ENCODE measurements around the gene SERINC2. TPM values are rescaled to one million over a fixed set of nuclear protein-coding genes. Genes with fewer than 3 reads are reported as not detected.

Gene SERINC2
- total and polyA plus RNA-seq, 10 of the 15 experiments (the other 5 are each of a cell fraction or from before 2014, with no cell fraction given), result 0.02 to 9.4 (median 0.50) TPM

DNA sequence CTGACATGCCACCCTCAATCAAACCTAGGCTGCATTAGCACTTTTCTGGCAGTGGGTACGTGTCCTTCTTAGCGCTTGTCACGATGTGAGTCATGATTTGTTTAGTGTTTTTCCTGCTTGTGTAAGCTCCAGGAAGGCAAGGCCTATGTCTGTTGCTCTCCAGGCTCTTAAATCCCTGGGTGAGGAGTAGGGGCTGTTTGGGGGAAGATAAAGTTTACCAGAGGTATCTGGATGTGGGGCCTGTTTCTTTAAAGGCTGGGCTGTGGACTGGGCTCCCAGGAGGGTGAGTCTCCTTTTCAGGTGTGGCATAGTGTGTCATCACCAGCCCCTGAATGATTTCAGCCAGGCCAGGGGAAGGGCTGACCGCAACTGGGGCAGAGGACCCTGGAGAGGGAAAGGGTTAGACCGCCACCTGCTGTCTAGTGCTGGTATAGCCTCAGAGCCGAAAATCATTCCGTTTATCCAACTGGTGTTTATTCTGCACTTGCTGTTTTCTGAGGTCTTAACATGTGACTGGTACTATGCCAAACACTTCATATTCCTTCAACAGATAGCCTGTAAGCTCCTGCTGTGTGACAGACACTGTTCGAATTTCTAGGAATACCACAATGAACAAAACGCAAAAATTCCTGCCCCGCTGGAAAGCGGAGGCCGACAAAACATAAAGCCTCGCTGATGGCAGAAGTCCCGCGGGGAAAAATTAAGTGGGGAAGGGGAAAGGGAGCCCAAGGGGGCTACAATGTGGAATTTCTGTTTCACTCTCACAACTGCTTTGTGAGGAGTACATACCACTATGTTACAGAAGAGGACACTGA lies 9.7 kb downstream of the SERINC2 start (continued):
- TF ChIP-seq, protein P1, sequence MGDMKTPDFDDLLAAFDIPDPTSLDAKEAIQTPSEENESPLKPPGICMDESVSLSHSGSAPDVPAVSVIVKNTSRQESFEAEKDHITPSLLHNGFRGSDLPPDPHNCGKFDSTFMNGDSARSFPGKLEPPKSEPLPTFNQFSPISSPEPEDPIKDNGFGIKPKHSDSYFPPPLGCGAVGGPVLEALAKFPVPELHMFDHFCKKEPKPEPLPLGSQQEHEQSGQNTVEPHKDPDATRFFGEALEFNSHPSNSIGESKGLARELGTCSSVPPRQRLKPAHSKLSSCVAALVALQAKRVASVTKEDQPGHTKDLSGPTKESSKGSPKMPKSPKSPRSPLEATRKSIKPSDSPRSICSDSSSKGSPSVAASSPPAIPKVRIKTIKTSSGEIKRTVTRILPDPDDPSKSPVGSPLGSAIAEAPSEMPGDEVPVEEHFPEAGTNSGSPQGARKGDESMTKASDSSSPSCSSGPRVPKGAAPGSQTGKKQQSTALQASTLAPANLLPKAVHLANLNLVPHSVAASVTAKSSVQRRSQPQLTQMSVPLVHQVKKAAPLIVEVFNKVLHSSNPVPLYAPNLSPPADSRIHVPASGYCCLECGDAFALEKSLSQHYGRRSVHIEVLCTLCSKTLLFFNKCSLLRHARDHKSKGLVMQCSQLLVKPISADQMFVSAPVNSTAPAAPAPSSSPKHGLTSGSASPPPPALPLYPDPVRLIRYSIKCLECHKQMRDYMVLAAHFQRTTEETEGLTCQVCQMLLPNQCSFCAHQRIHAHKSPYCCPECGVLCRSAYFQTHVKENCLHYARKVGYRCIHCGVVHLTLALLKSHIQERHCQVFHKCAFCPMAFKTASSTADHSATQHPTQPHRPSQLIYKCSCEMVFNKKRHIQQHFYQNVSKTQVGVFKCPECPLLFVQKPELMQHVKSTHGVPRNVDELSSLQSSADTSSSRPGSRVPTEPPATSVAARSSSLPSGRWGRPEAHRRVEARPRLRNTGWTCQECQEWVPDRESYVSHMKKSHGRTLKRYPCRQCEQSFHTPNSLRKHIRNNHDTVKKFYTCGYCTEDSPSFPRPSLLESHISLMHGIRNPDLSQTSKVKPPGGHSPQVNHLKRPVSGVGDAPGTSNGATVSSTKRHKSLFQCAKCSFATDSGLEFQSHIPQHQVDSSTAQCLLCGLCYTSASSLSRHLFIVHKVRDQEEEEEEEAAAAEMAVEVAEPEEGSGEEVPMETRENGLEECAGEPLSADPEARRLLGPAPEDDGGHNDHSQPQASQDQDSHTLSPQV (IDR thresholded peaks at IDR 0.05), result no peak
- no peak for TF ChIP-seq SRF (IDR thresholded peaks at IDR 0.05; ENCODE audit: low read depth in 2 of 2, low read length in 2 of 2)
- TF ChIP-seq TARDBP (IDR thresholded peaks at IDR 0.05; ENCODE audit: borderline replicate concordance), result no peak
- TF ChIP-seq YY1 (IDR thresholded peaks at IDR 0.05; ENCODE audit: low read depth, low read length), result 0 out of 2 replicates have a peak, but pooled peaks have one; percentile 12
- TF ChIP-seq PAX5 (IDR thresholded peaks at IDR 0.05; ENCODE audit: borderline replicate concordance, low read depth, low read length), result no peak
- TF ChIP-seq FOS (IDR thresholded peaks at IDR 0.05; ENCODE audit: borderline replicate concordance, extremely low read depth, insufficient read length), result no peak
- TF ChIP-seq EGR1 (IDR thresholded peaks at IDR 0.05; ENCODE audit: borderline replicate concordance in 1 of 2, low read depth in 2 of 2, low read length in 2 of 2), result no peak
- TF ChIP-seq CBX5 (IDR thresholded peaks at IDR 0.05; ENCODE audit: low read depth), result no peak
- peak; percentile 78; the same call in 1 of the 2 replicates for TF ChIP-seq SMC3 (IDR thresholded peaks at IDR 0.05; ENCODE audit: borderline replicate concordance, low read length)
- no peak for TF ChIP-seq HCFC1 (IDR thresholded peaks at IDR 0.05; ENCODE audit: low read length)
- no peak for TF ChIP-seq TCF7 (IDR thresholded peaks at IDR 0.05; ENCODE audit: borderline replicate concordance)
- TF ChIP-seq, protein P2, sequence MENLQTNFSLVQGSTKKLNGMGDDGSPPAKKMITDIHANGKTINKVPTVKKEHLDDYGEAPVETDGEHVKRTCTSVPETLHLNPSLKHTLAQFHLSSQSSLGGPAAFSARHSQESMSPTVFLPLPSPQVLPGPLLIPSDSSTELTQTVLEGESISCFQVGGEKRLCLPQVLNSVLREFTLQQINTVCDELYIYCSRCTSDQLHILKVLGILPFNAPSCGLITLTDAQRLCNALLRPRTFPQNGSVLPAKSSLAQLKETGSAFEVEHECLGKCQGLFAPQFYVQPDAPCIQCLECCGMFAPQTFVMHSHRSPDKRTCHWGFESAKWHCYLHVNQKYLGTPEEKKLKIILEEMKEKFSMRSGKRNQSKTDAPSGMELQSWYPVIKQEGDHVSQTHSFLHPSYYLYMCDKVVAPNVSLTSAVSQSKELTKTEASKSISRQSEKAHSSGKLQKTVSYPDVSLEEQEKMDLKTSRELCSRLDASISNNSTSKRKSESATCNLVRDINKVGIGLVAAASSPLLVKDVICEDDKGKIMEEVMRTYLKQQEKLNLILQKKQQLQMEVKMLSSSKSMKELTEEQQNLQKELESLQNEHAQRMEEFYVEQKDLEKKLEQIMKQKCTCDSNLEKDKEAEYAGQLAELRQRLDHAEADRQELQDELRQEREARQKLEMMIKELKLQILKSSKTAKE (IDR thresholded peaks at IDR 0.05; ENCODE audit: low read depth, poor library complexity, severe bottlenecking), result peak; percentile 12
- no peak for TF ChIP-seq STAT3 (IDR thresholded peaks at IDR 0.05; ENCODE audit: low read depth, low read length)
- no peak for TF ChIP-seq ZNF207 (IDR thresholded peaks at IDR 0.05; ENCODE audit: borderline replicate concordance)
- TF ChIP-seq, protein P3, sequence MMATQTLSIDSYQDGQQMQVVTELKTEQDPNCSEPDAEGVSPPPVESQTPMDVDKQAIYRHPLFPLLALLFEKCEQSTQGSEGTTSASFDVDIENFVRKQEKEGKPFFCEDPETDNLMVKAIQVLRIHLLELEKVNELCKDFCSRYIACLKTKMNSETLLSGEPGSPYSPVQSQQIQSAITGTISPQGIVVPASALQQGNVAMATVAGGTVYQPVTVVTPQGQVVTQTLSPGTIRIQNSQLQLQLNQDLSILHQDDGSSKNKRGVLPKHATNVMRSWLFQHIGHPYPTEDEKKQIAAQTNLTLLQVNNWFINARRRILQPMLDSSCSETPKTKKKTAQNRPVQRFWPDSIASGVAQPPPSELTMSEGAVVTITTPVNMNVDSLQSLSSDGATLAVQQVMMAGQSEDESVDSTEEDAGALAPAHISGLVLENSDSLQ (IDR thresholded peaks at IDR 0.05), result no peak
- TF ChIP-seq SIX5 (IDR thresholded peaks at IDR 0.05; ENCODE audit: low read depth, low read length, severe bottlenecking), result no peak
- TF ChIP-seq MTA3 (IDR thresholded peaks at IDR 0.05; ENCODE audit: borderline replicate concordance, low read length), result no peak
- no peak for TF ChIP-seq MYC (IDR thresholded peaks at IDR 0.05; ENCODE audit: insufficient read depth, insufficient read length, insufficient replicate concordance, low read length, severe bottlenecking)
- TF ChIP-seq, protein P4, sequence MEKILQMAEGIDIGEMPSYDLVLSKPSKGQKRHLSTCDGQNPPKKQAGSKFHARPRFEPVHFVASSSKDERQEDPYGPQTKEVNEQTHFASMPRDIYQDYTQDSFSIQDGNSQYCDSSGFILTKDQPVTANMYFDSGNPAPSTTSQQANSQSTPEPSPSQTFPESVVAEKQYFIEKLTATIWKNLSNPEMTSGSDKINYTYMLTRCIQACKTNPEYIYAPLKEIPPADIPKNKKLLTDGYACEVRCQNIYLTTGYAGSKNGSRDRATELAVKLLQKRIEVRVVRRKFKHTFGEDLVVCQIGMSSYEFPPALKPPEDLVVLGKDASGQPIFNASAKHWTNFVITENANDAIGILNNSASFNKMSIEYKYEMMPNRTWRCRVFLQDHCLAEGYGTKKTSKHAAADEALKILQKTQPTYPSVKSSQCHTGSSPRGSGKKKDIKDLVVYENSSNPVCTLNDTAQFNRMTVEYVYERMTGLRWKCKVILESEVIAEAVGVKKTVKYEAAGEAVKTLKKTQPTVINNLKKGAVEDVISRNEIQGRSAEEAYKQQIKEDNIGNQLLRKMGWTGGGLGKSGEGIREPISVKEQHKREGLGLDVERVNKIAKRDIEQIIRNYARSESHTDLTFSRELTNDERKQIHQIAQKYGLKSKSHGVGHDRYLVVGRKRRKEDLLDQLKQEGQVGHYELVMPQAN (conservative IDR thresholded peaks at IDR 0.05), result no peak
- no peak for TF ChIP-seq FOXK2 (IDR thresholded peaks at IDR 0.05)
- peak; percentile 52 for TF ChIP-seq ATF7 (IDR thresholded peaks at IDR 0.05; ENCODE audit: low read depth)
